RCC 7860 (cell line): ENCODE measurements around the gene SDCBP2.
A peak's percentile ranks its signal among the peaks of the same experiment; 100 is the strongest.

Source experiments
- DNase-seq: peaks from one replicate; pipeline ENCODE4 v3.0.0-alpha.2; 2015; ENCODE audit warnings: low spot score
- FAIRE-seq: peaks from 2 replicates; lab custom pipeline; 2012; peaks lifted over from hg19 to GRCh38; lab: Jason Lieb, UNC

SDCBP2 gene

GRCh38 chr20:1298888-1299511 is 29.9 kb downstream of the SDCBP2 start:
- FAIRE-seq (no peak), DNase-seq (no peak)

GRCh38 chr20:1298166-1298565 is 30.8 kb downstream of the SDCBP2 start:
- FAIRE-seq: no peak
- DNase-seq: no peak

- FAIRE-seq (no peak), DNase-seq (no peak)
These were observed 31.5 kb downstream of the SDCBP2 start for GRCh38 chr20:1297486-1297885.

GRCh38 chr20:1296922-1297321 is 32.0 kb downstream of the SDCBP2 start:
- DNase-seq (no peak), FAIRE-seq (no peak)

GRCh38 chr20:1296117-1296610 is 32.8 kb downstream of the SDCBP2 start:
- DNase-seq (no peak), FAIRE-seq (no peak)

GRCh38 chr20:1295276-1295930 is 33.5 kb downstream of the SDCBP2 start:
- DNase-seq: no peak
- no peak for FAIRE-seq

- DNase-seq: no peak
- no peak for FAIRE-seq
These were observed 34.4 kb downstream of the SDCBP2 start for GRCh38 chr20:1294497-1294896.

- no peak for DNase-seq
These were observed 35.1 kb downstream of the SDCBP2 start for GRCh38 chr20:1293641-1294379.

GRCh38 chr20:1292620-1293019 is 36.3 kb downstream of the SDCBP2 start:
- FAIRE-seq (no peak), DNase-seq (no peak)

More at GRCh38 chr20:1293641-1294379, 35.1 kb downstream of the SDCBP2 start:
- FAIRE-seq: no peak

GRCh38 chr20:1291191-1291741 is 37.7 kb downstream of the SDCBP2 start:
- FAIRE-seq (no peak), DNase-seq (no peak)

- no peak for FAIRE-seq
These were observed 41.0 kb downstream of the SDCBP2 start for GRCh38 chr20:1287787-1288569.

GRCh38 chr20:1287306-1287705 is 41.6 kb downstream of the SDCBP2 start:
- FAIRE-seq (no peak), DNase-seq (no peak)

More at GRCh38 chr20:1287787-1288569, 41.0 kb downstream of the SDCBP2 start:
- no peak for DNase-seq

- FAIRE-seq (no peak), DNase-seq (no peak)
These were observed 42.5 kb downstream of the SDCBP2 start for GRCh38 chr20:1286267-1287024.

GRCh38 chr20:1283522-1284510 is 45.1 kb downstream of the SDCBP2 start:
- FAIRE-seq (no peak), DNase-seq (no peak)

- DNase-seq: no peak
- FAIRE-seq: no peak
These were observed 46.0 kb downstream of the SDCBP2 start for GRCh38 chr20:1282966-1283365.

- DNase-seq: no peak
- FAIRE-seq: no peak
These were observed 47.5 kb downstream of the SDCBP2 start for GRCh38 chr20:1281279-1282057.

GRCh38 chr20:1280195-1281102 is 48.5 kb downstream of the SDCBP2 start:
- DNase-seq (peak; percentile 36), FAIRE-seq (no peak)
